Stimulated activated memory B cell treated with anti-CD40 and anti-IgM and Interleukin-4, amounts not matched to agents 10 μg/mL and 1 μg/mL and 100 μg/mL, for 72 hours (primary cell): ENCODE results near the gene CST11.
"Not testable (repeated sequence)": the region's sequence is repeated elsewhere in the genome, so short reads cannot be mapped to it uniquely, and the experiment has no call there.

Experiments used
- ATAC-seq: fragments of 150-1000 bp; cut with Tn5 transposase; 2 replicates; pipeline ENCODE4 v1.10.0; 2021
- H3K27ac Mint-ChIP-seq: one replicate; pipeline ENCODE4 v1.8.0; 2022; ENCODE audit warnings: mild to moderate bottlenecking, mixed read lengths
- H3K27me3 Mint-ChIP-seq: one replicate; pipeline ENCODE4 v1.8.0; 2022; ENCODE audit warnings: mixed read lengths
- H3K36me3 Mint-ChIP-seq: one replicate; pipeline ENCODE4 v1.8.0; 2022; ENCODE audit warnings: mixed read lengths
- H3K4me1 Mint-ChIP-seq: one replicate; pipeline ENCODE4 v1.8.0; 2022; ENCODE audit warnings: mixed read lengths
- H3K4me3 Mint-ChIP-seq: one replicate; pipeline ENCODE4 v1.8.0; 2022; ENCODE audit warnings: mild to moderate bottlenecking, moderate library complexity, mixed read lengths
- H3K9me3 Mint-ChIP-seq: one replicate; pipeline ENCODE4 v1.8.0; 2022; ENCODE audit warnings: mixed read lengths

Gene CST11

GRCh38 chr20:23466961-23467360, 14.3 kb upstream of the CST11 start:
- not testable (repeated sequence) for H3K27ac Mint-ChIP-seq, ATAC-seq, H3K4me1 Mint-ChIP-seq, H3K4me3 Mint-ChIP-seq, H3K36me3 Mint-ChIP-seq
- H3K9me3 Mint-ChIP-seq: peaks cover 11% of the 10 kb centered on the region
- peaks cover 15% of the 10 kb centered on the region for H3K27me3 Mint-ChIP-seq

DNA sequence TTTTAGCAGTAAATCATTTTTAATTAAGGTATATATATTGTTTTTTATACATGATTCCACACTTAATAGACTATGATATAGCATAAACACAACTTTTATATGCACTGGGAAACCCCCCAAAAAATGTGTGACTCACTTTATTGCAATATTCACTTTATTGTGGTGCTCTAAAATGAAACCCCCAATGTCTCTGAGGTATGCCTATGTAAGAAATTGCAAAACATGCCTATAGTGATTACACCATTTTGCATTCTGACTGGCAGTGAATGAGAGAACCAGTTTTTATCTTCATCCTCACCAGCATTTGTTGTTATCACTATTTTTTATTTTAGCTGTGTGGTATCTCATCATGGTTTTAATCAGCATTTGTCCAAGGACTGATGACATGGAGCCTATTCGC, 8.5 kb upstream of the CST11 start:
- peaks cover 47% of the 10 kb centered on the region for H3K27me3 Mint-ChIP-seq
- ATAC-seq: no peak
- H3K4me3 Mint-ChIP-seq: no peak overlapping the region
- H3K27ac Mint-ChIP-seq: no peak overlapping the region
- H3K9me3 Mint-ChIP-seq: peaks cover 4% of the 10 kb centered on the region
- no peaks in the 10 kb centered on the region for H3K36me3 Mint-ChIP-seq
- no peaks in the 10 kb centered on the region for H3K4me1 Mint-ChIP-seq

- Mint-ChIP-seq H3K4me1 (no peaks in the 10 kb centered on the region), H3K36me3 (no peaks in the 10 kb centered on the region), H3K9me3 (no peaks in the 10 kb centered on the region), H3K27ac (no peak overlapping the region), H3K4me3 (no peak overlapping the region), H3K27me3 (peaks cover 49% of the 10 kb centered on the region)
- no peak for ATAC-seq
Measured at GRCh38 chr20:23459461-23460150, 6.9 kb upstream of the CST11 start.

DNA sequence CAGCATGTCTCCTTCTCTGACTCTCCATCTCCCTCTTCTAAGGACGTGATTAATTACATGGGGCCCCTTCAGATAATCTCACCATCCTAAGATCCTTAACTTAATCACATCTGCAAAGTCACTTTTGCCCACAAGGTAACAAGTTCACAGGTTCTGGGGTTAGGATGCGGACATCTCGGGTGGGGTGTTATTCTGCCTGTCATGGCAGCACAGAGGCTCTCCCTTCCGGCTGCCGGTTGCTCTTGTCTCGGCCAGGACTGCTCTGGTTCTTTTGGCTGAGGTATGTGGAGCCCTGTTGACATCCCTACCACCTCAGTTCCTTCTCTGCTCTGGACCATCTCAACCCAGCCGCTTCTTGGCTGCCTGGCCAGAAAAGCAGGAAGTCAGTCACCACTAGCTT, 4.2 kb upstream of the CST11 start:
- Mint-ChIP-seq H3K27ac (no peak overlapping the region), H3K4me3 (no peak overlapping the region), H3K27me3 (peaks cover 46% of the 10 kb centered on the region), H3K9me3 (no peaks in the 10 kb centered on the region), H3K4me1 (no peaks in the 10 kb centered on the region), H3K36me3 (no peaks in the 10 kb centered on the region)
- ATAC-seq: no peak

DNA sequence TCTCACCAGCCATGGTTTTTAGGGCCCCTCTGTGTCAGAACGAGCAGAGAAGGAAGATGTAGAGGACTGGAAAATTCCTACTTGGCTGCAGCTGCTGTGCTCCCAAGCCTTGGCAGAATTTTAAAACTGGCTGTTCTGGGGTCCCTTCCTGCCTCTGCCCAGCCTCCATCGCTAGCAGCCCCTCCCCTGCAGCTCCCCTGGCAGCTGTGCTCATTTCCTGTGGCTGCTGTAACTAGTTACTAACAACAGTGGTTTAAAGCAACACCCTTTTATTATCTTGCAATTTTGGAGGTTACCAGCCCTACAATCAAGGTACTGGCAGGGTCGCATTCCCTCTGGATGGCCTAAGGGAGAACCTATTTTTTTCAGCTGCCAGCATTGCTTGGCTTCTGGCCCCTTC, 3.7 kb upstream of the CST11 start:
- no peak for ATAC-seq
- Mint-ChIP-seq H3K9me3 (no peaks in the 10 kb centered on the region), H3K4me1 (no peaks in the 10 kb centered on the region), H3K4me3 (no peak overlapping the region), H3K27ac (no peak overlapping the region), H3K27me3 (peaks cover 41% of the 10 kb centered on the region), H3K36me3 (no peaks in the 10 kb centered on the region)

- Mint-ChIP-seq H3K9me3 (no peaks in the 10 kb centered on the region), H3K36me3 (no peaks in the 10 kb centered on the region), H3K27ac (no peak overlapping the region), H3K4me1 (no peaks in the 10 kb centered on the region), H3K27me3 (peaks cover 45% of the 10 kb centered on the region), H3K4me3 (no peak overlapping the region)
- ATAC-seq: no peak
Measured at GRCh38 chr20:23455639-23456038, 3.0 kb upstream of the CST11 start.

DNA sequence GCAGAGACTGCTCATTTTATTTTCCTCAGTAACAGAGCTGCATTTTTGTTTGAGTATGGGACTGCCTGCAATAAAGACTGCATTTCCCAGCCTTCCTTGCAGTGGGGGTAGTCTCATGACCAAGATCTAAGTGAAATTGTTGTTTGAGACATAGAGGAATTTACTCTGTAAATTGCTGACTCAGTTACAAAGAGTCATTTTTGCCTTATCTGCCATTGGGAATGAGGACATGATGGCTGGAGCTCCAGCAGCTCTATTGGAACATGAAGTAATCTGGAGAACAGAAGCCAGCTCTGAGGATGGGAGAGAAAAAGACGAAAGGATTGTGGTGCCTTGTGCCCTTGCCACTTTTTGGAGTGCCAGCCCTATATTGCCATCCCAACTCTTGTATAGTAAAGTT, 2.1 kb upstream of the CST11 start:
- no peak overlapping the region for H3K27ac Mint-ChIP-seq
- no peaks in the 10 kb centered on the region for H3K4me1 Mint-ChIP-seq
- H3K36me3 Mint-ChIP-seq: no peaks in the 10 kb centered on the region
- H3K9me3 Mint-ChIP-seq: no peaks in the 10 kb centered on the region
- peaks cover 44% of the 10 kb centered on the region for H3K27me3 Mint-ChIP-seq
- no peak overlapping the region for H3K4me3 Mint-ChIP-seq
- no peak for ATAC-seq

GRCh38 chr20:23453549-23454543, 1.2 kb upstream of the CST11 start:
- no peak for ATAC-seq
- peaks cover 35% of the 10 kb centered on the region for H3K27me3 Mint-ChIP-seq
- H3K4me3 Mint-ChIP-seq: no peak overlapping the region
- no peak overlapping the region for H3K27ac Mint-ChIP-seq
- H3K9me3 Mint-ChIP-seq: no peaks in the 10 kb centered on the region
- no peaks in the 10 kb centered on the region for H3K36me3 Mint-ChIP-seq
- H3K4me1 Mint-ChIP-seq: no peaks in the 10 kb centered on the region

GRCh38 chr20:23451956-23452487, 654 bp downstream of the CST11 start:
- Mint-ChIP-seq H3K27me3 (peaks cover 25% of the 10 kb centered on the region), H3K36me3 (no peaks in the 10 kb centered on the region), H3K27ac (no peak overlapping the region), H3K4me1 (no peaks in the 10 kb centered on the region), H3K4me3 (no peak overlapping the region), H3K9me3 (no peaks in the 10 kb centered on the region)
- ATAC-seq: no peak

DNA sequence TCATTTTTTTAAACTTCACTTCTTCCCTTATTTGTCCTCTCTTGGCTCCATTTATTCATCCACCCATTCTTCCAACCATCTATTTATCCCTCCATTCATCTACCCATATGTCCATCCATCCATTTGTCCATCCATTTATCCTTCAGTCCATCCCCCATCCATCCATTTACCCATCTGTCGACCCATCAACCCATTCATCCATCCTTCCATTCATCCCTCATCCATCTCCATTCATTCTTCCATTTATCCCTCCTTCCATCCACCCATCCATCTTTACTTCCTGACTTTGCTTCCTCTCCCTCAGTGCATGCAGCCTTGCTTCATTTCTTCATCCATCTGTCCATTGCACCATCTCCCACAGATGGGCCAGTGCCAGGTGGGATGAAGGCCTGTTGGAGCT, 1.8 kb downstream of the CST11 start:
- no peaks in the 10 kb centered on the region for H3K36me3 Mint-ChIP-seq
- H3K9me3 Mint-ChIP-seq: no peaks in the 10 kb centered on the region
- no peak overlapping the region for H3K27ac Mint-ChIP-seq
- H3K4me1 Mint-ChIP-seq: no peaks in the 10 kb centered on the region
- ATAC-seq: no peak
- H3K4me3 Mint-ChIP-seq: no peak overlapping the region
- H3K27me3 Mint-ChIP-seq: peaks cover 13% of the 10 kb centered on the region

DNA sequence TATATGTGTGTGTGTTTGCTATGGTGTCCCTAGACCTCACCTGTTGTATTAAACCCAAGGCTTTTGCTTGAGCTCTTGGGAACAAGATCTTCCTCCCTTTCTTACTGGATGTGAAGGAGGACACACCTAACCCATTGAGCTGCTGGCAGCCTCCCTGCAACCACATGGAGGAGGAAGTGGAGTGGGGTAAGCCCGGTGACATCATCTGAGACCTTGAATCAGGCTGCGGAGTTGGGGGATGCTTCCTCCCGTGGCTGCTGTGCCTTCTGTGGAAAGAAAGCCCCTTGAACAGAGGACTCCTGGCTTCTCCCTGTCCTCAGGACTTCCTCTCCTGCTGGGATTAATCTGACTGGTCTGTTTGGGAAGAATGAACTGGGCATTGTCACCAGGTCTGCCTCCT, 3.3 kb downstream of the CST11 start:
- no peaks in the 10 kb centered on the region for H3K36me3 Mint-ChIP-seq
- ATAC-seq: no peak
- no peak overlapping the region for H3K27ac Mint-ChIP-seq

GRCh38 chr20:23448167-23448566, 4.5 kb downstream of the CST11 start:
- no peaks in the 10 kb centered on the region for H3K4me1 Mint-ChIP-seq
- no peaks in the 10 kb centered on the region for H3K9me3 Mint-ChIP-seq
- no peak overlapping the region for H3K27ac Mint-ChIP-seq
- H3K27me3 Mint-ChIP-seq: peaks cover 9% of the 10 kb centered on the region
- no peaks in the 10 kb centered on the region for H3K36me3 Mint-ChIP-seq
- no peak overlapping the region for H3K4me3 Mint-ChIP-seq
- ATAC-seq: no peak

More for the DNA sequence above, 3.3 kb downstream of the CST11 start:
- no peaks in the 10 kb centered on the region for H3K9me3 Mint-ChIP-seq
- H3K4me3 Mint-ChIP-seq: no peak overlapping the region
- peaks cover 9% of the 10 kb centered on the region for H3K27me3 Mint-ChIP-seq
- H3K4me1 Mint-ChIP-seq: no peaks in the 10 kb centered on the region

- Mint-ChIP-seq H3K4me3 (no peak overlapping the region), H3K4me1 (no peaks in the 10 kb centered on the region), H3K27ac (no peak overlapping the region), H3K36me3 (no peaks in the 10 kb centered on the region), H3K9me3 (no peaks in the 10 kb centered on the region), H3K27me3 (peaks cover 9% of the 10 kb centered on the region)
- ATAC-seq: no peak
Measured at GRCh38 chr20:23446505-23446904, 6.2 kb downstream of the CST11 start.

- no peak overlapping the region for H3K4me3 Mint-ChIP-seq
- no peaks in the 10 kb centered on the region for H3K4me1 Mint-ChIP-seq
- peaks cover 4% of the 10 kb centered on the region for H3K27me3 Mint-ChIP-seq
- no peaks in the 10 kb centered on the region for H3K9me3 Mint-ChIP-seq
- no peak overlapping the region for H3K27ac Mint-ChIP-seq
- no peak for ATAC-seq
- no peaks in the 10 kb centered on the region for H3K36me3 Mint-ChIP-seq
Measured at GRCh38 chr20:23445596-23446217, 7.0 kb downstream of the CST11 start.

- Mint-ChIP-seq H3K4me1 (no peaks in the 10 kb centered on the region), H3K36me3 (no peaks in the 10 kb centered on the region), H3K4me3 (no peak overlapping the region), H3K27ac (no peak overlapping the region), H3K27me3 (no peaks in the 10 kb centered on the region), H3K9me3 (no peaks in the 10 kb centered on the region)
- ATAC-seq: no peak
Measured at GRCh38 chr20:23444859-23445258, 7.8 kb downstream of the CST11 start.
